Effector CD8-positive, alpha-beta T cell (primary cell): ENCODE results near the gene PDE6A.

Experiments used
- DNase-seq: peaks from one replicate; lab custom pipeline; 2025; lab: John Stamatoyannopoulos, UW
- total RNA-seq, 4 experiments: gene quantifications; one replicate each; lab custom pipeline; 2026; lab: John Stamatoyannopoulos, UW

Gene PDE6A
- 0 to 0.36 (median 0.09) reads per million in 4 experiments for total RNA-seq

DNA sequence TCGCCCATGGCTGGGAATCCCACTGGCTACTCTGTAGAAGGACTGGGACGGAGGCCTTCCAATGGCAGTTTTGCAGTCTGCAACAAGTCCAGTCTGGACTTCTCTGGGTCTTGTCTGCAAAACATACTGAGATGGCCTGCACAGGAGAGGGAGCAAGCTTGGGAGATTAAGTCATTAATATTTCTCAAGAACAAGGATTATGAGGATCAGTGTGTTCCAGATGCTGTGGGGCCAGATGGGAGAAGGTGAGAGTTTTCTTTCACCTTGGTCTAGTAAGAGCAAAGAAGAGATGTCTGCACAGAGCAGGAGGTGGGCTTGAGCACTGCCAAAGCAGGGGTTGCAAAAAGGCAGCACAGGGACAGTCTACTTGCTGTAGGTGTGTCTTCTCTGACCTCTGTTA lies at the start of gene PDE6A:
PDE6A (minus strand) TSS at position 128 of the 400 bp plus-strand sequence; CDS start at position 8, 120 bp downstream.
- DNase-seq = no peak

DNA sequence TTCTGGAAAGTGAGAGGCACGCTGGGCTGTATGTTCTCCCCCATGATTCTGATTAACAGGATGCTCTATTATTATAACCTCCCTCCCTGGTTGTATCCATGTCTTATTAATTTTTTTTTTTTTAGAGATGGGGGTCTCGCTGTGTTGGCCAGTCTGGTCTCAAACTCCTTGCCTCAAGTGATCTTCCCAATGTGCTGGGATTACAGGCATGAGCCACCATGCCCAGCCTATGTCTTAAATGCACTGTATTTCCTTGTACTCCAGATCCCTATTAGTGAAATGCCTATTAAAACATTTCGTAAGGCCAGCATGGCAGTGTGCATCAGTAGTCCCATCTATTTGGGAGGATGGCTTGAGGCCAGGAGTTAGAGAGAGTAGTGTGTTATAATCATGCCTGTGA lies 48.9 kb upstream of the PDE6A start:
- DNase-seq = no peak

DNA sequence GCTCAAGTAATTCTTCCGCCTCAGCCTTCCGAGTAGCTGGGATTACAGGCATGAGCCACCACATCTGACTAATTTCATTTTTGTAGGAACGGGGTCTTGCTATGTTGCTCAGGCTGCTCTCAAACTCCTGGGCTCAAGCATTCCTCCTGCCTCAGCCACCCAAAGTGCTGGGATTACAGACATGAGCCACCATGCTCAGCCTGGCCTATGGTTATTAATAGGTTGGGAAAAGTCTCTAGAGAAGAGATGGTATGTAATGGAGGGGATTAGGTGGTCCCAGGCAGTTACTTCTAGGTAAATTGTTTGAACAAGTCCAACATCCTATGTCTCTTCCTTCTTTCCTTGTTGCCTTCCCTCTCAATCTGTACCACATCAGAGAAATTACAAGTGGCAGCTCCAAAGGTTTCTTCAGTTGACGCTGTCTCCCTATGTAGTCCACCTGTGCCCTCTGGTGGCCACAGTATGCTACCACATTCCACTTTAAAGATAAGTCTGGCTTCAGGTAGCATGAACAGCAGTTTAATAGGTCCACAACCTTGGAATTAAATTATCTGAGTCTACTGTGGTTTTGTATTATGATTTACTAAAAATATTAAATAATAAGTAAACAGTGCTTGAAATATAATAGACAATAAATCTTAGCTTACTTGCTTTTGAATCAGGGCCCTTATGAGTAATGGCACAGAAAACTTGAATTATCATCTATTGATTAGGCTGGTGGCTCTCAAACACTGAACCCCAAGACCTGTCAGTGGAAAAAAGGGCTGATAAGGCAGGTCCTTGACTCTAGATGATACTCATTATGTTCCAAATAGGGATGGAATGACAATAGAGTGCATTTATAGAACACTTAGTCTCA lies 46.2 kb upstream of the PDE6A start:
- peak; percentile 43 for DNase-seq

DNA sequence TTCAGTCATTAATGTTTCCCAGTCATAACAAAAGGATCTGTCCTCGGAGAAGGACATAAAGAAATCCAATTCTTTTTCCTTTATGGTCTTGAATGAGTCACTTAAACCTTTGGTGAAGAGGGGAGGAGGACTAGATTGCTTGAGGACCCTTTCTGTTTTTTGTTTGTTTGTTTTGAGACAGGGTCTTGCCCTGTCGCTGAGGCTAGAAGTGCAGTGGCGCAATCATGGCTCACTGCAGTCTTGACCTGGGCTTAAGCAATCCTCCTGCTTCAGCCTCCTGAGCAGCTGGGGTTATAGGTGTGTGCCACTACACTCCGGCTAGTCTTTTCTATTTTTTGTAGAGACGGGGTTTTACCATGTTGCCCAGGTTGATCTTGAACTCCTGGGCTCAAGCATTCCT lies 43.5 kb upstream of the PDE6A start:
- no peak for DNase-seq

DNA sequence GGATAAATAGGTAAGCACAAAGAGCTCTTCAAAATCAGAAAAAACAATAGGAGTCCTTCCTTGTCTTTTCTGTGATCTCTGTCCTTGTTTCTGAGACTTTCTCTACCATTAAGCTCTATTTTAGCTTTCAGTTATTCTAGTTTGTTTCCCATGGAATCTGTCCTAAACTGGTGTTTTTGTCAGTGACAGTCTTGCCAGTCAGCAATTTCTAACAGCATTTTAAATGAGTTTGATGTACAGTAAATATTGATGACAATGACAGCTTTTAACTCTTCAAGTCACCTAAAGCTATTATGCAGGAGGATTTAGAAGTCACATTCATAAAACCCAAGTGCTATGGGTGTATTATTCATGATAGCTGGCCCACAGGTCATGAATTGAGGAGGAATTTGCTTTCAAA lies 37.9 kb upstream of the PDE6A start:
- no peak for DNase-seq

DNA sequence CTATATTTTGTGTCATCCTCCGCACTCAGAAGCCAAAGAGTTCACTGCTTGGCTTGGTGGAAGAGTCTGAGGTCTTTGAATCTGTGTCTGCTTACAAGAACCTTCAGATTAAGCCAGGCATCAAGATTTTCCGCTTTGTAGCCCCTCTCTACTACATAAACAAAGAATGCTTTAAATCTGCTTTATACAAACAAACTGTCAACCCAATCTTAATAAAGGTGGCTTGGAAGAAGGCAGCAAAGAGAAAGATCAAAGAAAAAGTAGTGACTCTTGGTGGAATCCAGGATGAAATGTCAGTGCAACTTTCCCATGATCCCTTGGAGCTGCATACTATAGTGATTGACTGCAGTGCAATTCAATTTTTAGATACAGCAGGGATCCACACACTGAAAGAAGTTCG lies 36.6 kb upstream of the PDE6A start:
- no peak for DNase-seq

DNA sequence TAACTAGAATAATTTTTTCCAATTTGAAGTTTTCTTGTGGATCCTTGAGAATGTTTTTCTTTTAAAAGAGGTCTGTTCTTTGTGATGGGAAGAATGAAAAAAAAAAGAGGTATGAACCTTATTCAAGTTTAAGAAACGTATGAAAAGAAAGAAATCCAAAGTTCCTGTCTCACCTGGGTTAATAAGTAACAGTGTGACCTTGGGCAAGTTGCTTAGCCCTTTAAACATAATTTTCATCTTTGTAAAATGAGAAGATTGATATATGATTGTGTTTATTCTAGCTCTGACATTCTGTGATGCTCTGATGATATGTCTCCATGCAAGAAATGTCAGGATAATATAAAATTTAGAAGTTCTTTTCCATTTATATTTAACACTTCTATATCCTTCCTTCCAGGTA lies 35.3 kb upstream of the PDE6A start:
- DNase-seq = no peak

DNA sequence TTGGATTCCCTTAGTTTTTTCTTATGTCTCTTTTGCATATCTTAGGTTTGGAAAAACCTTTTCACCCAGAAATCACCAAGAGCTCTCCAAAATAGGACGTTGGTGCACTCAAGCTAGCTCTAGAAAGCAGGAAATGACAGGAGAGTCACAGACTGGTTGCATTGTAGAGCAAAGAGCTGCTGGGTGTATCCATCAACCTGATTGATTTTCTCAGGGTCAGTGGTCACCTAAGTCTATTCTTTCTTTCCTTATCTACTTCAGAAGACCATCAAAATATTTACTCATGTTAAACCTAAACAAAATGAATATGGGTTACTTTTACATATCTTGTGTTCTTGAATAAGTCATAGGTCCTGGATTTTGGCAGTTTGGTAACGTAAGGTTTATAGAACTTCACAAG lies 30.8 kb upstream of the PDE6A start:
- DNase-seq = no peak

DNA sequence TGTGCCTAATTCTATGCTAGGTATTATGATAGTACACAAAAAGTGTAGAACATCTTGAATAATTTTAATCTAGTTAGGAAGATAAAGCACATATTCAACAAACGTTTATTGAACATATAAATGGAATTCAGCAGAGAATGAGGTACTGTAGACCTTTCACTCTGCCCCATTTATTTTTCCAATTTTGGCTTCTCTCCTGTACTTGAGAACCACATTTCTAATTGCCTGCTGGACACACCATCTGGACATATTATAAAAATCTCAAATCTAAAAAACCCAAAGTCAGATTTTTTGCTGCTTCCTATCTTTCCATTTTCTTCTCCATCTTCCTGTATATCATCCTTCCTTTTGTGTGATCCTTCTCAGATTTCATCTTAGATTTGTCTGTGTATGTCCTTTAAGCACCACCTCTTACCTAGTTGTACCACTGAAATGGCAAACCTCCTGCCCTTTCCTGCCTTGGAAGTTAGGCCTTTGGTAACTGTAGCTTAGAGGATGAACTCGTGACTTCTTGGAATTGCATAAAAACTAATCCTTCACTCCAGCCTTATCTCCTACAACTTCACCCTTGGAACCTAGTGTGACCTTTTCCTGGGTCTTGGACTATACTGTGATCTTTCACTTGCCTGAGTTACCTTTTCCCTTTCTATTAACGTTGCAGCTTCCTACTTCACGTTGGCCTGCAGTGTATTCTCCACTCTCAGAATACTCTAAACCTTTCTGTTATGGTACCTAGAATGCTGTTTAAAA lies 24.8 kb upstream of the PDE6A start:
- DNase-seq = no peak

DNA sequence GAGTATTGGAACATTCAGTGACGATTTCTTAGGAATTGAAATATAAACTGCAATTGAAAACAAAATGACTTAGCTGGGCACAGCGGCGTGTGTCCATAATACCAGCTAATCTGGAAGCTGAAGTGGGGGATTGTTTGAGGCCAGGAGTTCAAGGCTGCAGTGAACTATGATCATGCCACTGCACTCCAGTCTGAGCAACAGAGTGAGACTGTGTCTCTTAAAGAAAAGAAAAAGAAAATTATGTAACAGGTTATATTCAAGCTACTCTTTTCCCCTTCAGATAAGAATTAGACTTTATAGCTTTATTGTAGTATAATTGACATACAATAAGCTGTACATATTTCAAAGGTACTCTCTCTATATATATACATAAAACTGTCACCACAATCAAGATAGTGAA lies 22.4 kb upstream of the PDE6A start:
- no peak for DNase-seq

DNA sequence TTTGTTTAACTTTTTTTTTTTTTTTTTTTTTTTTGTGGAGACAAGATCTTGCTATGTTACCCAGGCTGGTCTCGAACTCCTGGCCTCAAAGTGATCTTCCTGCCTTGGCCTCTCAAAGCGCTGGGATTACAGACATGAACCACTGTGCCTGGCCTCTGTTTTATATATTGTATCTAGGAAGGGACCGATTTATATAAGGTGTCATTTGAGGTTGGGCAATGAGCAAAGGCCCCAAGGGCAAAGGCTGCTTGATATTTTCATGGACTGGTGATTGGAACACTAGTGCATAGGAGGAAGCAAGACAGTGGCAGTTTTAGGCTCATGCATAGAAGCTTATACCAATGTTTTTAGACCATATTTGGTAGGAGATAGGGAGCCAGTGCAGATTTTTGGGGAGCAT lies 19.1 kb upstream of the PDE6A start:
- no peak for DNase-seq

DNA sequence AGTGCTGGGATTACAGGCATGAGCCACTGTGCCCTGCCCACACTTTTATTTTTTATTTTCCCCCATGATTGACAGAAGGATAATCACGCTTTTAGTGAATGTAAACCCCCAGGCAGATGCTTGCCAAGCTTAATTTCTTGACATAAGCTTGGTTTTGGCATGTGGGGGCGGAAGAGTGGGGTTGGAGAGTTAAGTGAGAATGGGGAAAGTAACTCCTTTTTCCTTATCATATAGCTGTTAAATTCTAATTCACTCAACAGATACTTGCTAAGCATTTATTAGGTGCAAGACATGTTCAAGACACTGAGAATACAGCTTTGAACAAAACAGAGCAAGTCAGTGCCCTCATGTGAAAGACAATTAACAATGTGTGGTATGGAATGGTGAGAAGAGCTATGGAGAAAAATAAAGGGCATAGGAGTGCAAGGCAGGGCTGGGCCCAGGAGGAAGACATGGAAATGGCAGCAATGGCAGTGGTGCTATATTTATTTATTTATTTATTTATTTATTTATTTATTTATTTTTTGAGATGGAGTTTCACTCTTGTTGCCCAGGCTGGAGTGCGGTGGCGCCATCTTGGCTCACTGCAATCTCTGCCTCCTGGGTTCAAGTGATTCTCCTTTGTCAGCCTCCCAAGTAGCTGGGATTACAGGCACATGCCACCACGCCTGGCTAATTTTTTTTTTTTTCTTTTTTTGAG lies 18.2 kb upstream of the PDE6A start:
- no peak for DNase-seq

DNA sequence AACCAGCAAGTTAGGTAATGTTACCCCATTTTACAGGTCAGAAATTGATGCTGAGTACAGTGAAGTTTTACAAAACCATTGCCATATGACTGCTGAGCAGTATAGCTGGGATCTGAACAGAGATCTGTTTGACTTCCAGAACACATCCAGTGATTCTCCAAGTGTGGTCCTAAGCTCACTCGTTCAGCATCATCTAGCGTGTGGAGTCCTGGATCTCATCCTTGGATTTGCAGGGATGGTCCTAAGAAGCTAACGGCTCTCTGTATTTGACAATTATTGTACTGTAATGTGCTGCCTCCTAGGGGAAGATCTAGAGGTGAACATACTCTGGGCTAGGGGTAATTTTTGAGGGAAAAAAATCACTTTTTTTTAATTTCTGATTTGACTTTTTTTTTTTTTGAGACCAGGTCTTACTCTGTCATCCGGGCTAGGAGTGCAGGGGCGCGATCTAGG lies 17.4 kb upstream of the PDE6A start:
- no peak for DNase-seq

DNA sequence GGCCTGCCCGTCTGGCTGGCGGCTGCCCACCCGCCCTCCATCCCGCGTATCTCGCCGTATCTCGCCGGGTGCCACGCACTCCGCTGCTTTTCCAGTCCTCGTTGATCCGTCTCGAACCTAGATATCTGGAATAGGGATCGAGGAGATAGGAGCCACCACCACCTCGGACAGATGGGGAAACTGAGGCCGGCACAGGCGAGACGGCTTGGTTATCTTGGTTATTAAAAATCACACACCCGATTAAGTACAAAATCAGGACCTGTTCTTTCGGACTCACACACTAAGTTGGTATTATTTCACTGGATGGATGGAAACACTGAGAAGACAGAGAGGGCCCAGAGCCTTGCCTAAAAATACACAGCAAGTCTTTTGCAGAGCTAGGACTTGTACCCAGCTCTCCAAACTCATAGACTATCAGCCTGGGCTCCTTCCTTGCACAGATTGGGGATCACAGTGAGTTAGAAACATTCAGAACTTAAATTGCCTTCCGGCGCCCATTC lies 16.6 kb upstream of the PDE6A start:
- DNase-seq = no peak

DNA sequence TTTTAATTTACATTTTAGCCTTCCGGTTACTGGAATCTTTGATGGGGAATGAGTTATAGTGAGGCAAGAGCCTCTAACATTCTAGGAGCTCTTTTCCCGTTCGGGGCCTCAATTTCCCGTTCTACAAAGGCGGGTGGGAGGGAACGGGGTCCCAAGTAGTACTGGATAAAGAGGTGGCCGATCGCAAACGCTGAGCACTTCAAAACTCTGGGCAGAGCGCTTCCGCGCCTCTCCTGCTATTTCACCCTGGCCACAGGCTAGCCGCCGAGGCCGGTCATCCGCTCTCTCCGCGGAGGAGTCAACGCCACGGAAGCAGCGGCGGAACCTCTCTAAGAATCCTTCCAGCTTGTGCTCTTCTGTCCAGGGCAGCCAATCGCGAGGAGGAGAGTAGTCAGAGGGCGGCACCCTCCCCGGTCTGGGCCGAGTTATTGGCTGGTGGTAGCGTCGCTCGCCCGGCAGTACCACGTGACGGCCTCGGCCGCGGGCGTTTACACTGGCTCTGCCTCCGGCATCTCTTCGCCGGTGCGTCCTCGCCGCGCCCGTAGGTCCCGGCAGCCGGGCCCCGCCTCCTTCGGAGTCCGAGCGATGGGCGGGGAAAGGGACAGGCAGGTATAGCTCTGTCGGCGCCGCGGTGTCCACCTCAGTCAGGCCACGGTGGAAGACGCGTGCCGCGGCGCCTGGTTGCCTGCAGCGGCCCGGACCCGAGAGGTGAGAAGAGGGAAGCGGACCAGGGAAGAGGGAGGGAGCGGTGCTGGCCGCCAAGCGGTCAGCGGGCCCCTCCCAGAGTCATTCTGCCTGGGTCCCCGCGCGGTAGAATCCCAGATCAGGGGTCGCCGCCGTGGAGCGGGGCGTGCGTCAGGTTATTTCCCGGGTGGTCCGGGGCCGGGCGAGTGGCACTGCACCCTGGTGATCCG lies 15.9 kb upstream of the PDE6A start, which contains the start of gene SLC26A2:
SLC26A2 (plus strand) TSS at position 487 of the 914 bp plus-strand sequence. CDS start 16,895 bp downstream, outside the sequence.
- DNase-seq = peak; percentile 89

DNA sequence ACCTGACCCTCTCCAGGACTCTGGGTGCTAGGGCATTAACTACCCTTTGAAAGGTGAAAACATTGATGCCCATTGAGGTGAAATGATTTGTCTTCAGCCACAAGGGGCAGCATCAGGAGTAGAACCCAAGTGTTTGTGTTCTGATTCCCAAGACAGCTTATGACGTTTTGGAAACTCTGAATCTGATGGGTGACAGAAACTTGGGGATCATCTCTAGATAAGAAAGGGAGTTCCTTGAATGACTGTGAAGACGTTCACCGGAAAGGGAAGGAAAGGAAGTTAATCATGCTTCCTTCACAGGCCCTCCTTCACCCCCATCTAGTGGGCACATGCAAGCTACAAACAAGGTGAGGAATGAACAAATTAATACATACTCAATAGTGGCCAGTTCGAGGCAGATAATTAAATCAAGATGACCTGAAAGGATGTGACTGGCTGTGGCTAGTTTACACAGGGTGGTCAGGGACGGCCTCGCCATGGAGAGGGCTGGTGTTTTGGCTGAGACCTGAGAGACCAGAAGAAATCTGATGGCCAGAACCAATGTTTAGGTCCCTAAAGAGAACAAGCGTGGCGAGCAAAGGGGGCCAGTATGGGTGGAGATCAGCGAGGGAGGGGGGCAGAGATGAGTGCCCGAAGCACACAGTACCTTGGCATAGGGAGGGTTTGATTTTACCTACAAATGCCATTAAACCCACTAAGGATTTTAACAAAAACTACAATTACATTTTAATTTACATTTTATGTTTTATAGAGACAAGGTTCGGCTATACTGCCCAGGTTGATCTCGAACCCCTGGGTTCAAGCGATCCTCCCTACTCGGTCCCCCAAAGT lies 15.0 kb upstream of the PDE6A start:
- no peak for DNase-seq

DNA sequence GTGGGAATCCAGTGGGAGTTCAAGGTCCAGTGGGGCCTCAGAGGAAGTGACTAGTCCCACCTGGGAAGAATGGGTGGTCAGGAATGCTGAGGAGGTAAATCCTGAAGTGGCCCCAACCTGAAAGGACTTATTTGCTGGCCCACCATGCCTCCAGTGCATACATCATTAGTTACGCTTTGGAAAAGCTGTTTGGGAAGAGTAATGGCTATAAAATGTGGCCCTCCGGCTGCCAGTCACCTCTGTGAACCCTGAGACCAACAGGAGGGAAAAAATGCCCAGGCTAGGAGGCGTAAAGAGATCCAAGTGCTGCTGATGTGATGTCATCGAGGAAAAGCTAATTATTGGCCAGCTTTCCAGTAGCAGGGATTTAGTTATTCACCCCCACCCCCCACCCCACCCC lies 13.3 kb upstream of the PDE6A start:
- no peak for DNase-seq

DNA sequence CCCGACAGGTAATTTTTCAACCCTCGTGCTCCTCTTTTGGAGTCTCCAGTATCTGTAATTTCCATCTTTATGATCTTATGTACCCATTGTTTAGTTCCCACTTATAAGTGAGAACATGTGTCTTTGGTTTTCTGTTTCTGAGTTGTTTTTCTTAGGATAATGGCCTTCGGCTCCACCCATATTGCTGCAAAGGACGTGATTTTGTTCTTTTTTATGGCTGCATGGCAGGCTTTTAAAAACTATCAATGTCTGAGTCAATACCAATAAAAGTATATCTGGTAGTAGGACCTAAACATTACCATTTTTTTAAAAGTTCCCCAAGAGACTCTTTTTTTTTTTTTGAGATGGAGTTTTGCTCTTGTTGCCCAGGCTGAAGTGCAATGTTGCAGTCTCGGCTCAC lies 12.1 kb upstream of the PDE6A start:
- no peak for DNase-seq

DNA sequence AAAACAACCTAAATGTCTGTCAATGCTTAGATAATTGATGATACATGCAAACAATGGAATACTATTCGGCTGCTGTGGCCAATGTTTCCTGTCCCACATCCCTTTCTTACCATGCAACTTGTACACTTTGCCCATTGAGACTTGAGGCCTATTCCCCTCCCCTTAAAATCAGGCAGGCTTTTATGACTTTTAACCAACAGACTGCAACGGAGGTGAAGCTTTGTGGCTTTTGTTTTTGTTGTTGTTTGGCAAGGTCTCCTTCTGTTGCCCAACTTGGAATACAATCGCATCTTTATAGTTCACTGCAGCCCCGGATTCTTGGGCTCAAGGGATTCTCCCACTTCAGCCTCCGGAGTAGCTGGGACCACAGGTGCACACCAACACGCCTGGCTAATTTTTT lies 10.2 kb upstream of the PDE6A start:
- DNase-seq = no peak

DNA sequence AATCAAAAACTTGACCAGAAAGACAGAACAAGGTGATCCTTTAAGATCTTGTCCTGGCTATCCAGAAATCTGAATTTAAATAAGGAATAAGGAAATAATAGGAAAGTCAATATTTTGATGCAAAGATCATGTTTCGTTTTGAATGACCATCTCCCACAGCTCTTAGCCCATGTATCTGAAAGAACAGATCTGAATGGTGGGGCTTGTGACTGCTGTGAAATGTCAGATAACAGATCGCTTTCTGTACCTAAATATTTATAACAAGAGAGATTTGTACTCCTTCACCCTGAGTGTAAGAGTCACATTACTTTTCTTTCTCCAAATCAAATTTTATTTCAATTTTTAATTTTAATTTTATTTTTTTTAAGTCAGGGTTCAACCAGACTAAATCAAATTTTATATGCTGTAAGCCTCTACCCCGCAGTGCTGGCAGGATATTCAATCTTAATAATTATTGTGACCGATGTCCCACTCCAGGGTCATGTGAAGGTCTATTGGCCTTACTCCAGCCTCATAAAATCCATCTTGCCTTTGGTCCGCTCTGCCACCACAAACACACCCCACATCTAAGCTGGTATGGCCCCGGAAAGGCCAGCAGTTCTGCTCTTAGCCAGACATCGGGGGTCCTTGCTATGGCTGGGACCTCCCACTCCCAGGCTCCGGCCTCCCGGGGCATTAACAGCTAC lies 9.0 kb upstream of the PDE6A start:
- no peak for DNase-seq
